Activated gamma-delta T cell treated with Interleukin-2 at 50 U/mL for 16 hours (primary cell): ENCODE measurements around the gene SLC25A28.

Experiments
- DNase-seq: peaks from one replicate; pipeline ENCODE4 v3.0.0-alpha.2; 2020

The SLC25A28 gene

DNA sequence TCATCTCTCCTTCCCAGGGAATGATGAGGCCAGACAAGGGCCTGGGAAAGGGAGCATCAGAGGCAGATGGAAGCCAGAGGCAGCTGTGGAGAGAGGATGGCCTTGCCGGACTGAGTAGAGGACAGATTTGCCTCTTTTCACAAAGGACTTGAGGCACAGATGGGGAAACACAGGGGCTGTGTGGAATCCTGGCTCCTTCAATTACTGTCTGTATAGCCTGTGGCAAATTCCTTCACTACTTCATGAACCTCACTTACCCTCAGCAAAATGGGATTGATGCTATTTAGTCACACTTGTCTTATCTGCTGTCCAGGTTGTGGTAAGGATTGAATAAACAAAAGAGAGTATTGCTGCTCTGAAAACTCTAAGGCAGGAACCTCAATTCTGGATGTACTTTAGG is 40.3 kb downstream of the SLC25A28 start:
- DNase-seq: no peak

DNA sequence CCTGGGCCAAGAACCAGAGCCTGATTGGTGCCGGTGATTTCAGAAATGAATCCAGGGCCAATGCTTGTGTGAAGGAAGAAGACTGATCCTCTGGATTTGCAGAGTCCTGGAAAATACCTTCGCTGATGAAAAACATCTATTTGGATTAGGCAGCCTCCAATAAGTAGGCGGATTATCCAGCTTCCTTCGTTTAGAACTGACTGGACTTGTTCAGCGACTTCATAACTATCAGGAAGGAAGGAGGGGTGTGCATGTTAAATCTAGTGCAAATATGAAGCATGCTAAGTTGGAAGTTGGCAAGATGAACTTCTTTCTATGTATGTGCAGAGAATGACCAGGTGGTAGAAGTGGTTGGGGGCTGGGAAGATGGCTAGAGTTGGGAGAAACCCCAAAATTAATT is 46.4 kb downstream of the SLC25A28 start:
- DNase-seq: no peak

GRCh38 chr10:99571816-99572215 is 48.4 kb downstream of the SLC25A28 start:
- DNase-seq: no peak

DNA sequence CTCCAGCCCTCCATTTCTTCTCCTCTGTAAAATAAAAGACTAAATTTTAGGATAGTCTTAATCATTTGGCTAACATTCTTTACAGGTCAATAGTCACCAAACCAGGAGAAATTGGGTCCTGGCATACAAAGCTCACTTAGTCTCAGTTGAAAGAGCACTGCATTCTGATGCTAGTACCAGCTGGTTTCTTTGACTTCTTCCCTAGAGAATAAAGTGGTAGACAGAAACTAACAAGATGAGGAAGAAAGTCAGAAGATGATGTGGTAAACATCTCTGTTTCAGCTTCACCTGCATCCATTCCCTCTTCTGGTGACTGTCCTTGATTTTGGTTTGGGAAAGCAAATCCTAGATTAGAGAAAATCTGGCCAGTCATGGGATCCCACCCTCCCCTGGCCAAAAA is 50.3 kb downstream of the SLC25A28 start:
- no peak for DNase-seq

GRCh38 chr10:99569253-99569939 is 50.8 kb downstream of the SLC25A28 start:
- DNase-seq: no peak

DNA sequence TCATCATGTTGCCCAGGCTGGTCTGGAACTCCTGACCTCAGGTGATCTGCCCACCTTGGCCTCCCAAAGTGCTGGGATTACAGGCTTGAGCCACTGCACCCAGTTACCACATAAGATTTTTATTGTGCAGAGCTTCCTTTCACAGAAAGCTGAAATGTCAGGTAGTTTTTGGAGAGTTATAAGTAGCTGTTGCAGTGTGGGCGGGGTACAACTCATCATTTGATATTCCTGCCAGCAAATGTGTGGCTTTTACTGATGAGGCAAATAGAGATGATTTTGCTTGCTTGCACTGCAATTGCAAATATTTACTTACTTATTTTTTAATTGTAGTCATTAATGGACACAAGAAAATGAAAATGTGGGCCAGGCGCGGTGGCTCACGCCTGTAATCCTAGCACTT is 55.1 kb downstream of the SLC25A28 start:
- no peak for DNase-seq

DNA sequence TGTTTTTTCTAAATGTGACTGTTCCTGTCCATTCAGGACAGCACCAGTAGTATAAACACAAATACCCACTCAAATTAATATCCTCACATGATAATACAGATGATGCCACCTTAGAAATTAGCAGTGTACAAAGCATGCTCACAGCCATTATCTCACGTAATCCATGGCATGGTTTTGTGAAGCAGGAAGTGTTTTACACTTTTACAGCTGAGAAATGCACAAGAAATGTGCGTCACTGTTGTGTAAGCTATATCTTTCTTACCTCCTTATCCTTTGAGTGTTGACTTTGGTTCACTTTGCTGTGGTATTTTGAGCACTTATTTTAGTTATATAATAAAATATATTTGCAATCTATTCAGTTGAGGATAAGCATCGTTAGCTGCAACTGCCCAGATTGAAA is 55.9 kb downstream of the SLC25A28 start:
- DNase-seq: no peak

- no peak for DNase-seq
Observed at GRCh38 chr10:99562631-99563030, 57.6 kb downstream of the SLC25A28 start.
